NCI-H82 (cell line): ENCODE measurements around the gene CPNE7.
A peak's percentile ranks its signal among the peaks of the same experiment; 100 is the strongest.

Source experiments
- DNase-seq: peaks from one replicate; lab custom pipeline; 2025; lab: John Stamatoyannopoulos, UW

The CPNE7 gene

DNA sequence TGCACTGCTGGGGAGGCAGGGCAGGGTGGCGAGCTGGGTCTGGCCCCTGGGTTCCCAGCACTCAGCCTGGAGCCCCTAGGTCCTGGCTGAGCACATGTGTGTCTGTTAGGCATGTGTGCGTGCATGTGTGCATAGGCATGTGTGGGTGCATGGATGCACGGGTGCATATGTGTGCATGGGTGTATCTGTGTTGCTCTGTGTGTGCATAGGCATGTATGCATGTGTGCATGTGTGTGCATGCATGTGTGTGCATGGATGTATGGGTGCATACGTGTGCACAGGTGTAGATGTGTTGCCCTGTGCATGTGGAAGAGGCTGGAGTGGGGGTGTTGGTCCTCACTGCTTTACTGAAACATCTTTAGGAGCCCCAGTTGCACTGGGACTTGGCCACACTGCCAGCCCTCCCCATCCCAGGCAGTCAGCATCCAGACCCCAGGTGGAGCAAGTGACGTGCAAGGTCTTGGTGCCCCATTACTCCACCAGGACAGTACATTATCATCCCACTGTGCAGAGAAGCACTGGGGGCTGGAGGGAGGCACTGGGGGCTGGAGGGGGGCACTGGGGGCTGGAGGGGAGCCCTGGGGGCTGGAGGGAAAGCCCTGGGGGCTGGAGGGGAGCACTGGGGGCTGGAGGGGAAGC lies 27.5 kb downstream of the CPNE7 start:
- DNase-seq = no peak

GRCh38 chr16:89604764-89605163 lies 29.2 kb downstream of the CPNE7 start:
- no peak for DNase-seq

GRCh38 chr16:89605186-89605970 lies 29.8 kb downstream of the CPNE7 start:
- DNase-seq = no peak

GRCh38 chr16:89606006-89606405 lies 30.4 kb downstream of the CPNE7 start:
- DNase-seq = peak; percentile 36

GRCh38 chr16:89607453-89607852 lies 31.9 kb downstream of the CPNE7 start:
- DNase-seq = no peak

DNA sequence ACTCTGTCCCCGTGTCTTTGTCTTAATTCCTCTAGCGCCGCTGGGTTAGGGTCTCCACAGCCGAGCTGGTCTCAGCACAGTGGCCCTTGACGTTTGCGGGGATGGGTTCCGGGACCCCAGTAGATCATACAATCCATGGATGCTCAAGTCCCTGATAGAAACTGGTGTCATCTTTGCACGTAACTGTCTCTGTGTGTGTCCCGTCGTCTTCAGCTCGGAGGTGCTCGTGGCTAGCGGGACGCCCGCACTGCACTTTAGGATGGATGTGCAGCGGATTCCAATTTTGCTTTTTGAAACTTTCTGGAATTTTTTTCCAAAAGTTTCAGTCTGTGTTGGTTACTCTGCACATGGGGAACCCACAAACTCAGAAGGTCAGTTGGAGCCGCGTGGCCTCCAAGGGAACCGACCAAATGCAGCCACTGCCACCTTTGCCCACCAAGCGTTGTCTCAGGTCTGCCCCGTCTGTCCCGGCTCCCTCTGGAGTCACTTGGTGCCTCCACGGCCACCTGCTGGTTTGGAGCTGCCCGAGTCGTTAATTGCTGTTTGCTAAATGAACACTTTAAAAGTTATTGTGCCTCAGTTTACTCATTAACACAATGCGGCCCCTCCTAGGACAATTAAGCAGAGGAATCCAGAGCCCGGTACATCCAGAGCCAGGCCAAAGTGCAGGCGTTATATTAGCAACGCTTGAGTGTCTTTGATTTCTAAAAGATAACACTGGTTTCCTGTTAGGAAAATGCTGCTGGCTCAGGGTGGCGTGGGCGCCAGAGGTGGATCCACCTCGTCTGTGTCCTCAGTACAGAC lies 32.6 kb downstream of the CPNE7 start:
- DNase-seq = no peak

DNA sequence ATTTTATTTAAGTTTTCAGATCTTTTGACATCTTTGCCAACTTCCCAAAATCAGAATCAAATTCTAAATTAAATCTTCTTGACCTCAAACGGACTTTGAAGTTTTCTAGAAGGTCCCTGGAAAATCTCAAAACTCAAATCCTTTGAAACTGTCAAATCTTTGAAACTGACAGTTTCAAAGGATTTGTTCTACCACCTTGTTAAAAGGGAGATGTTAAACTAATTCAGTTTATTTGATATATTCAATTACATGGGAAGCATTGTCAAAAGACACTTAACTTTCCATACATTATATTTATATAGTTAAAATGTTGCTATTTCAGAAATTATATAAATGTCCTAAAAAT lies 34.5 kb downstream of the CPNE7 start:
- no peak for DNase-seq

- DNase-seq = peak; percentile 69
Observed at GRCh38 chr16:89612415-89613166, 37.0 kb downstream of the CPNE7 start.

DNA sequence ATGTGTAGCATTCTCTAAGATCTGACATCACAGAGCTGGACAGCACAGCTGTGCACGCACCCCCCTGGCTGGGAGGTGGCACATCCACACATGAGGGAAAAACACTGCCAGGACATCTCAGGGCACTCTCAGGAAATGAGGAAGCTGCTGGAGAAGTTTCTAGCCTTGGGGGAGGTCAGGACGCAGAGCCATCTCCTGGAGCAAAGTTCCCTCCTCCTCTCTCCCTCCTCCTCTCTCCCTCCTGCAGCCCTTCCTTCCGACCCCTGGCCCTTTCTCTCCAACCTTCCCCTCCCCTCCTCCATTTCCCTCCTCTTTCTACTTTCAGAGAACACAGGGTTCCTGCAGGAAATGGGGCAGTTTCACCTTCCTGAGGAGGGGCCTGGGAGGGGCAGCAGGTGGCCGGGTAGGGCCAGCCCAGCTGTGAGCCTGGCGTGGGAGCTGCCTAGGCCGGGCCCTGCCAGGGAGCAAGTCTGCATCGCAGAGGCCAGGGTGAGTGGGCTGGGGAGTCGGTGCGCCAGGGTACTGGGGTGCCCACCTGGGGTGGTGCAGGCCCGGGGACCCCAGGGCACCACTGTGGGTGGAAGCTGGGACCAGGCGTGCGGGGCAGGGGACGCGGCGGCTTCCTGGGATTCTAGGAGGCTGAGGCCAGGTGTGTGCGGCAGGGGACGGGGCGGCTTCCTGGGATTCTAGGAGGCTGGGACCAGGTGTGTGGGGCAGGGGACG lies 37.8 kb downstream of the CPNE7 start, which contains the start of gene DPEP1:
DPEP1 (plus strand) TSS at position 412 of the 723 bp plus-strand sequence. CDS start 16,769 bp downstream, outside the sequence.
- DNase-seq = no peak

DNA sequence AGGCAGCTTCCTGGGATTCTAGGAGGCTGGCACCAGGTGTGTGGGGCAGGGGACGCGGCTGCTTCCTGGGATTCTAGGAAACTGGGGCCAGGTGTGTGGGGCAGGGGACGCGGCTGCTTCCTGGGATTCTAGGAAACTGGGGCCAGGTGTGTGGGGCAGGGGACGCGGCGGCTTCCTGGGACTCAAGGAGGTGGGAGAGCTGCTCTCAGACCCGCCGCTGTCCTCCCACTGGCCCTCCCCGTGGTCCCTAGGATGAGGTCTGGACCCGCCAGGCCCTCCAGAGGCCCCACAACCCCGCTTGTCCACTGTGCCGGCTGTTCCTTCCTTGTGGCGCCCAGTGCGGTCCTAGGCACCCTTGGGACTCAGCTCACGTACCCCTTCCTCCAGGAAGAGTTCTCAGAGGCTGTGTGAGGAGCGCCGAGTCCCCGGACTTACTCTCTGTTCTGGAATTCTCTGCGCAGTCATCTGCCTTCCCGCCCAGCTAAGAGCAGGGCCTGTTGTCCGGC lies 38.4 kb downstream of the CPNE7 start:
- no peak for DNase-seq

GRCh38 chr16:89615176-89615575 lies 39.6 kb downstream of the CPNE7 start:
- DNase-seq = no peak

DNA sequence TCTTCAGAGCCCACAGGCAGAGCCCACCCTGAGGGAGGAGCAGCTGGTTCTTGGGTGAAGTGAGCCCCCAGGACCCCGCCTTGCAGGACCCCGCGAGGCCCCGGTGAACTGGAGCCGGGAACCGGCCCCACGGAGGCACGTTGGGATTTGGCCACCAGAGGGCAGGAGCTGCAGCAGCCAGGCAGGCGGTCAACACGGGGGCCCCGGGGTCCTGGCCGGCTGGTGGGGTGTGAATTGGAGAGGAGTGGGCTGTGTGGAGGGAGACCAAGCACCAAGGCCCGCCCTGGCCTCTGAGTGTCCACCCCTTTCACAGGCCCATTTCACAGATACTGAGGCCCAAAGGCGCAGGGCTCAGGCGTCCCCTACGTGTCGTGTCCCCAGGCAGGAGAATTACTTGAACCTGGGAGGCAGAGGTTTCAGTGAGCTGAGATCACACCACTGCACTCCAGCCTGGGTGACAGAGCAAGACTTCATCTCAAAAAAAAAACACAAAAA lies 40.1 kb downstream of the CPNE7 start:
- peak; percentile 35 for DNase-seq

DNA sequence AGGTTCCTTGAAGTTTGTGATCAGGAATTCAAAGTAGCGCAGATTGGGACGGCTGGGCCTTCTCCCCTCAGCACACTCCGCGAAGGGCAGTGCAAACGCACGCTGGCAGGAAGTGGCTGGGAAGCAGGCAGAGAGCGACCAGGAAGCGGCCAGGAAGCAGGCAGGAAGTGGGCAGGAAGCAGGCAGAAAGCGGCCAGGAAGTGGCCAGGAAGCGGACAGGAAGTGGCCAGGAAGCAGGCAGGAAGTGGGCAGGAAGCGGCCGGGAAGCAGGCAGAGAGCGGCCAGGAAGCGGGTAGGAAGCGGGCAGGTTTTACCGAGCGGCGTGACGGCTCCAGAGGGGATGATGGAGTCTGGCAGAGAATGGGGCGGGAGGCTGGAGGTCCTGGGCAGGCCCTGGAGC lies 41.1 kb downstream of the CPNE7 start:
- DNase-seq = no peak

DNA sequence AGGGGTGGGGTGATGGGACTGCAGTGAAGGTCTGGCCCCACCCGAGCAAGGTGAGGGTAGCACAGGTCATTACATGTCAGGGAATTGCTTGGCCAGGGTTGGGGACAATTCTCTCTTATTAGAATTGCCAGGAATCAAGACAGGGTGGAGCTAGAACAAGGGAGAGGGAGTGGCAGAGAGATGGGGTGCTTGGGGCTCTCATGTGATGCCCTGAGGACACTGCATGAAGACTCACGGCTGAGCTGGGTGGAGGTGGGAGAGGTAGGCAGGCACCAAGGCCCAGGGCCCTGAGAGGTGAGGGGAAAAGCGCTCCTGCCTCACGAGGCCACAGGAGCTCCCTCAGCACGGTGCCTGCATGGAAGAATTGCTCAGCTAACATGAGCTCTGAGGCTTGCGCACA lies 41.5 kb downstream of the CPNE7 start:
- DNase-seq = no peak

GRCh38 chr16:89618109-89618998 lies 42.8 kb downstream of the CPNE7 start:
- DNase-seq = no peak

GRCh38 chr16:89619840-89620239 lies 44.3 kb downstream of the CPNE7 start:
- DNase-seq = no peak

DNA sequence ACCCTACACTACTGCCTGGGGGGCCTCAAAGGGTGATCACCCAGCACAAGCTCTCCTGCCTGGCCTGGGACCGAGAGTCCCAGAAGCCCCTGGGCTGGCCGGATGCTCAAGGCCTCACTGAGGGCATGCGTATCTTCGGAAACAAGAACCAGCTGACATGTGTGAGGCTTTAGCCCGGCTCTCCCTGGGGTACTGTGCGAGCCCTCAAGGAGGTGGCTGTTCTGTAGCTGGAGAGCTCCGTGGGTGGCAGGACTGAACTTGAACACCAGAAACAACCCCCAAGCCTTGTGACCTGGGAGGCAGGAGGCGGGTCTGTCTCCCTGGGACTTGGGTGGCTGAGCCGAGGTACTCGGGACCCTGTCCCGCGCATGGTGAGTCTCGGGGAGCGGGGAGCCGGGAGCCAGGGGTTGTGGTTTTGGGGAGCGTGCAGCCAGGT lies 44.9 kb downstream of the CPNE7 start:
- DNase-seq = no peak

DNA sequence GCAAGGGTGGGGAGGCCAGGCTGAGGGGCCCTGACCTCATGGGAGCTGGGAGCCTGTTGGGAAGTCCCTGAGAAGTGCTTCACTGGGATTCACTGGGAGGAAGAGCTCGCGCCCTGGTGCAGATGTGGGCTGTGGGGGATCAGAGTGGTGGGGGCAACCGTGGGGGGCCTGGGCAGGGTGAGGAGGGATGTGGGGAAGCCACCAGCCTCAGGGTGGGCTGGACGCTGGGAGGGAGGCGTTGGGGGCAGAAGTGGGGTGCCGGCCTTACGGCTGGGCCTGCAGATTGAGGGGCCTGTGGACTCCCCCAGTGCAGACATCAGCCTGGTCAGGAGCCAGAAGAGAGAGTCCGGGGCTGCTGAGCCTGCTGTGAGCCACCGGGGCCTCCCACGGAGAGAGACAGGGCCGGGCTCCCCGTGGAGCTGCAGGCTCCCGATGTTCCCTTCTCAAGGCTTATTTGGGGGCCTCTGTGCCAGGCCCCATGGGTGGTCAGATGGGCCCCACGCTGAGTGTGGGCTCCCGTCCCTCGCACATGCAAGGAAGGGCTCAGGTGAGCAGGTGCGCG lies 45.7 kb downstream of the CPNE7 start:
- DNase-seq = no peak

DNA sequence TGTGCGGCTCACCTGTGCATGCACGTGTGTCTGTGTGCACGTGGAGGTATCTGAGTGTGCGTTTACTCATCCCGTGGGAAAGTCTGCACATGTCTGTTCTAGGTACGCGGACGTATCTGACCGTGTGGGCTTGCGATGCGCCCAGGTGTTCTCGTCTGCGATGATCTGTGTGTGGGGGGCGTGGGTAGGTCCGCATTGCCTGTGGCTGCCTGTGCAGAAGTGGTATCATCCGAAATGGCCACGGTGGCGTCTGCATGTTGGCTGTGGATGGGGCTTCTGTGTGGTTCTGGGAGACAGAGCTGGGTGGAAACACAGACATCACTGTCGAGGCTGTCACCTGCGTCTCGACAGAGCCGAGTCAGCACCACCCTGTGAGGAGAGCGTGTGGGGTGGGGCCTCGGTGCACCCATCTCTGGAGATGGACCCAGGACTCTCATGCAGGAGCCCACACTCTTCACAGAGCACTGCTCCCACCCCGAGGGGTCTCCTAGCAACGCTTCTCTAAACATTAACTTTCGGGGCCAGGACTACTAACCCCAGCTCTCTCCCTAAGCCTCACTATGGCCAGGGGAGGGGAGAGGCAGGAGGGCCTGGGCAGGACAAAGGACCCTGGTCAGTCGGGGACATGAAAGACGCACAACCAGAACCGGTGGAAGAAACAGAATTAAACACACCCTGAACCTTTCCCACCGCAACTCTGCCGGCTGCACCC lies 46.3 kb downstream of the CPNE7 start:
- no peak for DNase-seq
